Activated CD4-positive, CD25-positive, alpha-beta regulatory T cell treated with anti-CD3 and anti-CD28 coated beads, Interleukin-2, amount 50 U/mL, for 72 hours (primary cell): ENCODE data around the gene RASGRF1.
"Not testable (repeated sequence)": the region's sequence is repeated elsewhere in the genome, so short reads cannot be mapped to it uniquely, and the experiment has no call there.

Source experiments
- DNase-seq: peaks from one replicate; pipeline ENCODE4 v3.0.0; 2021

RASGRF1 gene

GRCh38 chr15:79090487-79091203 lies at the start of gene RASGRF1:
Gene RASGRF1, minus strand, starts transcription at chr15:79090780. Its CDS starts 282 bp downstream, at chr15:79090498.
- DNase-seq = peak; percentile 26

DNA sequence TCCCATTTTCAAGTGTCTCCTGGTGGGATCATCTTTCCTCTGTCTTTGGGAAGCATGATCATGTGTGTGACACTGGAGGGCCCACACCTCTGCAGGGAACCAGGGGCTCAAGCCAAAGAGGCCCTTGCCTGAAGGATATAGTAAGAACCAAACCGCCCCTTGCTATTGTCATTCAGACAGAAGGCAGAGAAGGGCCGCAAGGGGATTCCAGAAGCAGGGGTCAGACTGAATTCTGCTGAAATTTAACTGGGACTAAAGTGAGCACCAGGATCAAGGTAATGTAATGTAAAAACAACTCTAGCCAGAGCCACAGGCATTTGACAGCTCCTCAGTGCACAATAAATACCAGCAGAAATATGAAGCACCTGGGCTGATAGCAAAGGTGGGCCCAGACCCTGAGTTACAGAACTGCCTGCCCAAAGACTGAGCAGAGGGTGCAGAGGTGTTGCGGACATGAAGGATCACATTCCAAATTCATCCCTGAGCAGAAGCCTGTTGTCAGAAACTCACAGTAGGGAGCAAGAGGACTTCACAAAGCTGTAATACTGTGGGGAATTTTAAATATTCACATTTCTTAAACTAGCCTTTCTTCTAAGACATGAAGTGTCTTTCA lies 46.0 kb upstream of the RASGRF1 start:
- no peak for DNase-seq

GRCh38 chr15:79133309-79133708 lies 42.7 kb upstream of the RASGRF1 start:
- no peak for DNase-seq

- DNase-seq = no peak
Observed at GRCh38 chr15:79132770-79133169, 42.2 kb upstream of the RASGRF1 start.

- no peak for DNase-seq
Observed at GRCh38 chr15:79132361-79132760, 41.8 kb upstream of the RASGRF1 start.

DNA sequence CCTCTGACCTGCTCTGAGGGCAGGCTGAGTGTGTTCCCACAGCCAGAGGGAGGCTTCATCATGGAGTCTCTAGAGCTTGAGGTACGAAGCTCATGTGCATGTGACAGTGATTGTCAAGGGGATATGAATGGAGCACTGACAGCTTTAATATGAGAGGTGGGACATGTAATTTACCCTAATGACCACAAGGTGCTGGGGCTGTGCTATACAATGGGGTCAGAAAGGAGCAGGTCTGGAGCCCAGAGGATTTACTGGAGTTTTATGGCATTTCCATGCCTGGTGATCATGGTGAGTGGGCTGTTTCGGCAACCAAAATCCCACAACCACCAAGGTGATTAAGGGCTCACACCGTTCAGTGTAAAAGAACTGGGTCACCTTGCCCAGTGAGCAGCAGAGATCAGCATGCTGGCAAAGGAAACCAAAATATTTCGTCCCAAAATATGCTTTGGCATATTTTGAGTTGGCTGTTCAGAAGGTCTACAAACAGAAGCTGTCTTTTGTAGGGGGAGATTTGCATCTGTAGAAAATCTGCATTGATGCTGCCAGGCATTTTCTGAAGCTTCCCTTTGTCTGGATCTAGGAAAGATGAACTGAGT lies 40.1 kb upstream of the RASGRF1 start:
- DNase-seq = no peak

DNA sequence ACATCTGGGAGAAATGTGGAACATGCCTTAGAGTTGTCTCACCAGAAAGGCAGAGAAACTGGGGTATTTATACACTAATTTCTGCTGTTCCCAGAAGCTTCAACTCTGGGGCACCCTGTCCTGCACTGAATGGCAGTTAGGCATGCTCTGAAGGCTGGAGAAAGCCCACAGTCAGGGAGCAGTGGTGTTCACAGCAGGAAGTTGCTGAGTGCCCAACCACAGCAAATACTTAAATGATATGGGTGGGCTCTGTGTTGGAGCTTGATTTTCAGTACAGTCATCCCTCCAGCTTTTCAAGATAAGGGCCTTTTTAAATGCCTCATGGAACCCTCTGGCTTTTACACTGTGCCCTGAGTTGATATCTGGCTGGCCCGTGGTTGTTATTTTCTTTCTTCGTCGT lies 38.7 kb upstream of the RASGRF1 start:
- DNase-seq = no peak

DNA sequence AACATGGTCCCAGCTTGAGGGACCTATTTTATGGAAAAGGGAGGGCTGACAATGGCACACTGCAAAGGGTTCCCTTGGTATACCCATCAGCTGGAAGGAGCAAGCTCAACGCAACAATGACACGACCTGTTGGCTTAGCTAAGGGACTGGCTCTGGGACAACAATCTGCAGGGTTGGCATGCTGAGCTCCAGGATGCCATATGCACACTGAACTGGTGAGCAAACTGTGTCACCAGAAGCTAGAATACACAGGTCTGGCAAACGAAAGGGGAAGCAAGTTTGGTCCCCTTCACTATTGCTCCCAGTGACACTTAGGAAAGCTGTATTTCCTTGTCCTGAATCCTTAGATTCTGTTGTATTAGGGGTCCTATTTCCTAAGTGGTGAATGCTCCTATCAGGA lies 38.0 kb upstream of the RASGRF1 start:
- no peak for DNase-seq

DNA sequence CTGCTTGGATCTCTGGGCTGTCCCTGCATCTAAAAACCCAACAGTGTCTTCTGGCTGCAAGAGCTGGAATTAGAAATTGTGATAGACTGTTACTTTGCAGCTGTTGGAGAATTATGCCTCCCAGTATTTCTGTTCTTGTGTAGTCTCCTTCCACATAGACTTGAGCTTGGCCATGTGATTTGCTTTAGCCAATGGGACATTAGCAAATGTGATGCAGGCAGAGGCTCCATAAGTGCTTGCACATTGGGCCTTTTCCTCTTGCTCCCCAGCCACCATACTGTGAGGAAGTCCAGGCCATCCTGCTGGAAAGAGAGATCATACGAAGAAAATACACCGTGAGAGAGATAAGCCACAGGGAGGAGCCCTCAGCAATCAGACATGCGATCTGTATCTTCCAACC lies 33.8 kb upstream of the RASGRF1 start:
- DNase-seq = no peak

- no peak for DNase-seq
Observed at GRCh38 chr15:79122991-79123390, 32.4 kb upstream of the RASGRF1 start.

DNA sequence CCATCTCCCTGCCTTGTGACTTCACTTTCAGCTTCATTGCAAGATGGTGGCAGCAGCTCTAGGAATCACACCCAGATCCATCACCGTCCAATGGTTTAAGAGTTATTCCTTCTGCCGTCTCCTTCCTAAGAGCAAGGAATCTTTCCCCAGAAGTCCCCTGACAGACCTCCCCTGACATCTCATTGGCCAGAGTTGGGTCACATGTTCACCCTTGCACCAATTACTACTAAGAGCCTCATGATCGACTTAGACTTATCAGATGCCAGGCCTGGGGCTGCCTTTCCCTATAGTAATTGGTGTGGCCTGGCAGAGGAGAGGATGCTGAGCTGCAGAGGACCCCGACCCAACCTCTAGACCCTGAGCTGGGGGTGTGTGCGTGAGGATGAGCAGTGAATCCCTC lies 31.8 kb upstream of the RASGRF1 start:
- DNase-seq = no peak

DNA sequence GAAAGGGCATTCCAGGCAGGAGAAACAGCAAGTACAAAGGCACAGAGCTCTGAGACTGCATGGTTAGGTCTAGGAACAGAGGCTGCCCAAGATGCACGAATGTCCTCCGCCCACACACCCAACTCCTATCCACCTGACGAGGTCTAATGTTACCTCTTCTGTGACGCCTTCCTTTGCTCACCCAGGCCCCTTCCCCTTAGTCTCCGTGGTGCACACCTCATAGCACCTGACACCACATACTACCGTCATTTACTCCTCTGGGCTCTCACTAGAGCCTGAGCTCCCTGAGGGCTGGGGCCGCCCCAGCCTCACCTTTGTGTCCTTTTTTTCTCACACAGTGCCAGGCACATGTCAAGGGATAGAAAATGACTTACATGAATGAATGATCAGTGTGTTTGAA lies 31.0 kb upstream of the RASGRF1 start:
- DNase-seq = no peak

- no peak for DNase-seq
Observed at GRCh38 chr15:79117442-79118204, 27.0 kb upstream of the RASGRF1 start.

GRCh38 chr15:79116771-79117170 lies 26.2 kb upstream of the RASGRF1 start:
- no peak for DNase-seq

- no peak for DNase-seq
Observed at GRCh38 chr15:79115986-79116665, 25.5 kb upstream of the RASGRF1 start.

DNA sequence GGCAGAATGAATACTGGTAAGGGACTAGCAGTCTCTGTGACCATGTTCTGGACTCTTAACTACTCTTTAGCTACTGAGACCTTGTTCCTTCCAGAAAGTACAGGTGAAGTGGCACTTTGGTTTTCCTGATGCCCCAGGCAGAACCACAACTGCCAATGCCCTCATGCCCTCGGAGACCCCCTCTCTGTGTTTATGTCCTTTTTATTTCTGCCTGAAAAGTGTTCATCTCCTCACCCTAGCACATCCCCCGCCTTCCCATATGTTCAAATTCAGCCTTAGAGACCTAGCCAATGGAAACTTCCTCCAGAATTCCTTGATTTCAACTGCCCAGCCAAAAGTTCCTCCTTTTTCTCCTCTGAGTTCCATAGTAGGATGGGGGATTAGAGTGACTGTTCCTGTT lies 23.3 kb upstream of the RASGRF1 start:
- DNase-seq = no peak

DNA sequence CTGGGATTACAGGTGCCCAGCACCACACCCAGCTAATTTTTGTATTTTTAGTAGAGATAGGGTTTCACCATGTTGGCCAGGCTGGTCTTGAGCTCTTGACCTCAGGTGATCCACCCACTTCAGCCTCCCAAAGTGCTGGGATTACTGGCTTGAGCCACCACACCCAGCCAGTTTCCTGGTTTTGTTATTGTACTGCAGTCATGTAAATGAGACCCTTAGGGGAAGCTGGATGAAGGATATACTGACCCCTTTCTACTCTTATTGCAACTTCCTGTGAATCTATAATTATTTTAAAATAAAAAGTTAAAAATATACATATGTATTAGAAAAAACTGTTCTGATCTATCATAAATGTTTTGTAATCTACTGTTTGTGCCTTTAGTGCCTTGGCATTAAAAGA lies 20.8 kb upstream of the RASGRF1 start:
- DNase-seq = not testable (repeated sequence)

- no peak for DNase-seq
Observed at GRCh38 chr15:79105141-79105540, 14.6 kb upstream of the RASGRF1 start.

- DNase-seq = no peak
Observed at GRCh38 chr15:79102595-79102994, 12.0 kb upstream of the RASGRF1 start.

- DNase-seq = no peak
Observed at GRCh38 chr15:79101866-79102581, 11.4 kb upstream of the RASGRF1 start.

DNA sequence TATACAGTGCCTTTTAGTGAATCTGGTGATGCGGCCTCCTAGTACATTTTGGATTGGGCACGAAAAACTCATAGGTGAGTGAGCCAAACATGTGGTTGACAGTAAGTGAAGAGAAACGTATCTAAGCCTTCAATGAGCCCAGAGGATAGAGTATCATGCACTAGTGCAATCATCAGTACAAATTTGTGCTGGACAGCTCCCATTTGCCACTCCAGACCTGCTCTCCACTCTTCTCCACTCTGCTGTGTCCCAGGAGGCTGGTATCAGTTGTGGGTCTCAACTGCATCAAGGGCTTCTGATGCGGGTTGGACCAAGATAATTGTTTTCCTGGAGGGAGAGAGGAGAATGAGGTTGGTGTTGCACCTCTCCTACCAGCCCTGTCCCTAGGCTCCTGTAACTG lies 9.1 kb upstream of the RASGRF1 start:
- DNase-seq = no peak

GRCh38 chr15:79094611-79095021 lies 4.0 kb upstream of the RASGRF1 start:
- DNase-seq = no peak
